HG02759 (cell line): Measurements from ENCODE around the gene NFKBIE.
A peak's percentile ranks its signal among the peaks of the same experiment; 100 is the strongest.

Source experiments
- ATAC-seq: cut with Tn5 transposase; IDR thresholded peaks from one replicate; pipeline ENCODE4 v1.9.1; 2021; ENCODE audit warnings: mild to moderate bottlenecking, moderate library complexity; ENCODE audit not compliant: unreplicated experiment

Gene NFKBIE

GRCh38 chr6:44258921-44259320, 6.4 kb downstream of the NFKBIE start:
- no peak for ATAC-seq

GRCh38 chr6:44258325-44258863, 7.0 kb downstream of the NFKBIE start:
- no peak for ATAC-seq

GRCh38 chr6:44257753-44258324, 7.5 kb downstream of the NFKBIE start:
- ATAC-seq: peak; percentile 19

- peak; percentile 61 for ATAC-seq
Measured at GRCh38 chr6:44257025-44257752, 8.2 kb downstream of the NFKBIE start, which contains the start of gene SLC35B2. Gene SLC35B2 (minus strand): TSS chr6:44257528. CDS start chr6:44257410, 118 bp downstream.

- ATAC-seq: no peak
Measured at GRCh38 chr6:44256775-44257024, 8.7 kb downstream of the NFKBIE start.

- ATAC-seq: no peak
Measured at GRCh38 chr6:44255871-44256774, 9.2 kb downstream of the NFKBIE start.

- no peak for ATAC-seq
Measured at GRCh38 chr6:44255105-44255808, 10.1 kb downstream of the NFKBIE start.

- no peak for ATAC-seq
Measured at GRCh38 chr6:44254191-44255104, 10.9 kb downstream of the NFKBIE start.

- ATAC-seq: no peak
Measured at GRCh38 chr6:44253307-44254101, 11.8 kb downstream of the NFKBIE start.

- no peak for ATAC-seq
Measured at GRCh38 chr6:44251576-44252524, 13.5 kb downstream of the NFKBIE start.

- ATAC-seq: no peak
Measured at GRCh38 chr6:44250718-44251123, 14.6 kb downstream of the NFKBIE start.

- no peak for ATAC-seq
Measured at GRCh38 chr6:44250067-44250717, 15.2 kb downstream of the NFKBIE start.

GRCh38 chr6:44249082-44249748, 16.1 kb downstream of the NFKBIE start:
- ATAC-seq: no peak

- no peak for ATAC-seq
Measured at GRCh38 chr6:44248579-44248978, 16.8 kb downstream of the NFKBIE start.

GRCh38 chr6:44247338-44248302, 17.7 kb downstream of the NFKBIE start:
- ATAC-seq: peak; percentile 42
